ENCODE measurements around the gene SLCO3A1. TPM values are rescaled to one million over a fixed set of nuclear protein-coding genes. Genes with fewer than 3 reads are reported as not detected.

The SLCO3A1 gene
- total and polyA plus RNA-seq, 12 donors = 33.9 to 57.2 (median 46.4) TPM

DNA sequence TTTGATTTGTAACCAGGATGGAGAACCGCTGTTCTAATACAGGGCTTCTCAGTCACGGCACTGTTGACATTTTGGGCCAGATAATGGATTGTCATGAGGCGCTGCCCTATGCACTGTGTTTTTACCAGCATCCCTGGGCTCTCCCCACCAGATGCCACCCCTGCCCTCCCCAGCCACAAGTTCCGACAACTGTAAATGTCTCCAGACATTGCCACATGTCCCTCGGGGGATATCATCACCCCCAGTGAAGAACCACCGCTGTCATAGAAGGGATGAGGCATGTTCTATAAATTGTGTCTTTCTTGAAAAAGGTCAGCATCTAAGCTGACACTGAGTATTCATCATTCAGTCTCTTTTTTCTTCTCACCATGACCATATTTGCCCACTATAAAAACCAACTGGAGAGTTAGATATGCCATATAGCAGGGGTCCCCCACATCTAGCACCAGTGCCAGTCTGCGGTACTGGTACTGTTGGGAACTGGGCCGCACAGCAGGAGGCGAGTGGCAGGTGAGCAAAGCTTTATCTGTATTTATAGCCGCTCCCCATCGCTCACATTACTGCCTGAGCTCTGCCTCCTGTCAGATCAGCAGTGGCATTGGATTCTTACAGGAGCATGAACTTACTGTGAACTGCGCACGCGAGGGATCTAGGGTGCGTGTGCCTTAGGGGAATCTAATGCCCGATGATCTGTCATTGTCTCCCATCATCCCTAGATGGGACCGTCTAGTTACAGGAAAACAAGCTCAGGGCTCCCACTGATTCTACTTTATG is 279.7 kb downstream of the SLCO3A1 start:
- intact Hi-C loops (cut with DNase I) = no loop called here
- H3K4me1 ChIP-seq = no peaks in the 10 kb centered on the region
- DNase-seq = no peak
- H3K4me3 ChIP-seq = no peak overlapping the region
- TF ChIP-seq, protein P1, sequence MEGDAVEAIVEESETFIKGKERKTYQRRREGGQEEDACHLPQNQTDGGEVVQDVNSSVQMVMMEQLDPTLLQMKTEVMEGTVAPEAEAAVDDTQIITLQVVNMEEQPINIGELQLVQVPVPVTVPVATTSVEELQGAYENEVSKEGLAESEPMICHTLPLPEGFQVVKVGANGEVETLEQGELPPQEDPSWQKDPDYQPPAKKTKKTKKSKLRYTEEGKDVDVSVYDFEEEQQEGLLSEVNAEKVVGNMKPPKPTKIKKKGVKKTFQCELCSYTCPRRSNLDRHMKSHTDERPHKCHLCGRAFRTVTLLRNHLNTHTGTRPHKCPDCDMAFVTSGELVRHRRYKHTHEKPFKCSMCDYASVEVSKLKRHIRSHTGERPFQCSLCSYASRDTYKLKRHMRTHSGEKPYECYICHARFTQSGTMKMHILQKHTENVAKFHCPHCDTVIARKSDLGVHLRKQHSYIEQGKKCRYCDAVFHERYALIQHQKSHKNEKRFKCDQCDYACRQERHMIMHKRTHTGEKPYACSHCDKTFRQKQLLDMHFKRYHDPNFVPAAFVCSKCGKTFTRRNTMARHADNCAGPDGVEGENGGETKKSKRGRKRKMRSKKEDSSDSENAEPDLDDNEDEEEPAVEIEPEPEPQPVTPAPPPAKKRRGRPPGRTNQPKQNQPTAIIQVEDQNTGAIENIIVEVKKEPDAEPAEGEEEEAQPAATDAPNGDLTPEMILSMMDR (IDR thresholded peaks at IDR 0.05) = no peak
- 90 to 95% methylated on average over 17 of the region's 17 CpGs for WGBS, 2 donors
- H3K27me3 ChIP-seq = no peaks in the 10 kb centered on the region
- no peak for ATAC-seq
- H3K9me3 ChIP-seq = no peaks in the 10 kb centered on the region
- H3K36me3 ChIP-seq = peaks cover 0 to 77% (median 24%) of the 10 kb centered on the region in 9 donors
- H3K27ac ChIP-seq = no peak overlapping the region

DNA sequence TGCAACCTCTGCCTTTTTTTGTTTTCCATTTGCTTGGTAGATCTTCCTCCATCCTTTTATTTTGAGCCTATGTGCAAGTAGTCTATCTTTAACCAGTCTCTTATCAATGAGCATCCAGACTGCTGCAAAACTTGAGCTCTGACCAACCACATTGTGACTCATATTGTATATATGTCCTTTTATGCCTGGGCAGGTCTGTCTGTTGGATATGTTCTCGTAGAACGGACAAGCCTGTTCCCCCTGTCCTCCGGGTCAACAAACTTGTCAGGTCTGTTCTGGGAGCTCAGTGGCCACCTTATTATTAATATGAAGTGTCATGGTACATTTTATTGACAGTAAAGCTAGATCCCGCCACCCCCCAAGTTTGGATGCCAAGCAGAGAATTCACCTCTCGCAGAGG is 287.3 kb downstream of the SLCO3A1 start:
- intact Hi-C loops (cut with DNase I) = no loop called here
- ATAC-seq = no peak

DNA sequence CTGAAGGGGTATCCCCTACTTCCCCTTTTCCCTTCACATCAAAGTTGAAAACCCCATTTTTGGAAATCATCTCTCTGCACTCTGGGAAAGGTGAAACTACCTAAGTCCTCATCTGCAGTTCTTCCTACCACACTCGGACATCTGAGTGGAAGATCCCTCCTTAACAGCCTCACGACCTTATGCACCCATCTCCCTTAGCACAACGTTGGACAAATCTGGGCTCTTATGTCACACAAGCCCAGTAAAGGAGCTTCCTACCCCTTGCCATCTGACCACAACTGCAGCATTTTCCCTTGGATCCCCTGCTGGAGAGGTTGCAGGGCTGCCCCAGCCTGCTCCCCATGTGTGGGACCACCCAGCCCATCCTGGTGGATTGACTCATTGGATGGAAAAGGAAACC is 288.1 kb downstream of the SLCO3A1 start:
- intact Hi-C loops (cut with DNase I) = no loop called here
- ATAC-seq (peak in 3 of 8 donors; percentile 10 to 63 (median 12)), DNase-seq (no peak)
- no peaks in the 10 kb centered on the region for H3K9me3 ChIP-seq
- 83 to 90% methylated on average over 3 of the region's 3 CpGs for whole genome bisulfite sequencing, 2 donors
- H3K27ac ChIP-seq = peak overlapping the region in 5 of 10 donors; percentile 63 to 93 (median 82)
- peaks cover 0 to 18% (median 0%) of the 10 kb centered on the region in 9 donors for H3K36me3 ChIP-seq
- peaks cover 0 to 26% (median 5%) of the 10 kb centered on the region in 9 donors for H3K4me1 ChIP-seq
- H3K27me3 ChIP-seq = no peaks in the 10 kb centered on the region
- H3K4me3 ChIP-seq = no peak overlapping the region
- TF ChIP-seq, protein P1 (IDR thresholded peaks at IDR 0.05) = no peak

More for the DNA sequence above, 287.3 kb downstream of the SLCO3A1 start:
- Histone ChIP-seq H3K4me1 (peaks cover 0 to 26% (median 5%) of the 10 kb centered on the region in 9 donors), H3K36me3 (peaks cover 0 to 20% (median 0%) of the 10 kb centered on the region in 9 donors), H3K4me3 (no peak overlapping the region), H3K27ac (peak overlapping the region in 5 of 10 donors; percentile 63 to 93 (median 82)), H3K27me3 (no peaks in the 10 kb centered on the region), H3K9me3 (no peaks in the 10 kb centered on the region)
- TF ChIP-seq, protein P1 (IDR thresholded peaks at IDR 0.05) = no peak
- DNase-seq = no peak
- 91 to 94% methylated on average over 5 of the region's 5 CpGs for WGBS, 2 donors

DNA sequence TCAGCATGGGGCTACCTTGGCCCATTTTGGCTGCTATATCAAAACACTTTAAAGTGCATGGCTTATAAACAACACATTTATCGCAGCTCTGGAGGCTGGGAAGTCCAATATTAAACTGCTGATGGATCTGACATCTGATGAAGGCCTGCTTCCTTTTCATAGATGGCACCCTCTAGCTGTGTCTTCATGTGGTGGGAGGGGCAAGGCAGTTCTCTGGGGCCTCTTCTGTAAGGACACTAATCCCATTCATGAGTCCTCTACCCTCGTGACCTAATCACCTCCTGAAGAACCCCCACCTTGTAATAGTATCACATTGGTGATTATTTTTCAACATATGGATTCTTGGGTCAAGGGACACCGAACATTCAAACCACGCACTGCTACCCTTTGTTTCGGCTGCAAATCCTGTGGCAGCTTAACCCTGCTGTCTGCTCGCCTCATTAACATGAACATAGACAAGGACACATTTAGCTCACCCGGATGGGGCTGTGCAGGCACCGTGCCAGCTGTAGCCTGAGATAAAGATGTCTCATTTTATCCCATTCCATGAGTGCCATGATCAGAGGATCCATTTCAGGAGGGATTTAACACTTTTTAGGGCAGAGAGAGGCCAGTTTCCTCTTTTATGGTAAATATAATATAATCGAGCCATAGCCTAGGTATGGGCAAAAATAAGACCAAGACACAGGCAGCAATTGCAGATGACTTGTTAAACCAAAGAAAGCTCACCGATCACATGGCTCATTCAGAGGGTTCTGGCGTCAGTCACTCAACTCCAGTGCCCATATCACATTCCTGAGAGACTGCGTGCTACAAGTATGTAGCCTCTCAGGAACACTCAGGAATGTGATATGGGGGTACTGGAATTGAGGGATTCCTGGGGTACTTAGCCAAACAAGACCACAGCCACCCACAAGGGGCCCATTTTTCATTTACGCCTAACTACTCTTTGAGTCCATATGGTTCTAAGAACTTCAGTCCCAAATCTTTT is 289.0 kb downstream of the SLCO3A1 start:
- Histone ChIP-seq H3K27ac (peak overlapping the region in 9 of 10 donors; percentile 5 to 93 (median 63)), H3K27me3 (no peaks in the 10 kb centered on the region), H3K4me3 (no peak overlapping the region), H3K4me1 (peaks cover 0 to 26% (median 5%) of the 10 kb centered on the region in 9 donors), H3K36me3 (peaks cover 0 to 27% (median 7%) of the 10 kb centered on the region in 9 donors), H3K9me3 (no peaks in the 10 kb centered on the region)
- TF ChIP-seq, protein P1 (IDR thresholded peaks at IDR 0.05) = no peak
- WGBS, 2 donors = 43 to 63% methylated on average over 13 of the region's 13 CpGs
- ATAC-seq (peak; percentile 63 to 92 (median 84)), DNase-seq (peak; percentile 45 to 49)
- intact Hi-C loops (cut with DNase I) = no loop called here

Data from heart right ventricle (tissue), 16 donors.